ENCODE data around the gene DPP8. TPM values are rescaled to one million over a fixed set of nuclear protein-coding genes. Genes with fewer than 3 reads are reported as not detected.

The DPP8 gene
- total and polyA plus RNA-seq, 10 of the 15 experiments (the other 5 are each of a cell fraction or from before 2014, with no cell fraction given), result 12.0 to 30.6 (median 24.3) TPM

GRCh38 chr15:65516997-65517865 is at the start of gene DPP8 (continued):
- peak; percentile 46; the same call in 1 of the 3 replicates for TF ChIP-seq POU2F2 (IDR thresholded peaks at IDR 0.05; ENCODE audit: borderline replicate concordance, low read depth, low read length)
- TF ChIP-seq TCF12 (IDR thresholded peaks at IDR 0.05; ENCODE audit: low read depth, low read length), result peak; percentile 58; the same call in 1 of the 2 replicates
- no peak for TF ChIP-seq ZNF274 (IDR thresholded peaks at IDR 0.05; ENCODE audit: insufficient read depth, insufficient read length)
- peak; percentile 71; the same call in 1 of the 2 replicates for TF ChIP-seq ZBED1 (IDR thresholded peaks at IDR 0.05; ENCODE audit: borderline replicate concordance)
- TF ChIP-seq, protein P1, sequence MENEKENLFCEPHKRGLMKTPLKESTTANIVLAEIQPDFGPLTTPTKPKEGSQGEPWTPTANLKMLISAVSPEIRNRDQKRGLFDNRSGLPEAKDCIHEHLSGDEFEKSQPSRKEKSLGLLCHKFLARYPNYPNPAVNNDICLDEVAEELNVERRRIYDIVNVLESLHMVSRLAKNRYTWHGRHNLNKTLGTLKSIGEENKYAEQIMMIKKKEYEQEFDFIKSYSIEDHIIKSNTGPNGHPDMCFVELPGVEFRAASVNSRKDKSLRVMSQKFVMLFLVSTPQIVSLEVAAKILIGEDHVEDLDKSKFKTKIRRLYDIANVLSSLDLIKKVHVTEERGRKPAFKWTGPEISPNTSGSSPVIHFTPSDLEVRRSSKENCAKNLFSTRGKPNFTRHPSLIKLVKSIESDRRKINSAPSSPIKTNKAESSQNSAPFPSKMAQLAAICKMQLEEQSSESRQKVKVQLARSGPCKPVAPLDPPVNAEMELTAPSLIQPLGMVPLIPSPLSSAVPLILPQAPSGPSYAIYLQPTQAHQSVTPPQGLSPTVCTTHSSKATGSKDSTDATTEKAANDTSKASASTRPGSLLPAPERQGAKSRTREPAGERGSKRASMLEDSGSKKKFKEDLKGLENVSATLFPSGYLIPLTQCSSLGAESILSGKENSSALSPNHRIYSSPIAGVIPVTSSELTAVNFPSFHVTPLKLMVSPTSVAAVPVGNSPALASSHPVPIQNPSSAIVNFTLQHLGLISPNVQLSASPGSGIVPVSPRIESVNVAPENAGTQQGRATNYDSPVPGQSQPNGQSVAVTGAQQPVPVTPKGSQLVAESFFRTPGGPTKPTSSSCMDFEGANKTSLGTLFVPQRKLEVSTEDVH (IDR thresholded peaks at IDR 0.05; ENCODE audit: low read depth, partially characterized antibody), result no peak
- TF ChIP-seq SIN3A (IDR thresholded peaks at IDR 0.05; ENCODE audit: low read depth, low read length), result peak; percentile 78
- peak; percentile 40 for TF ChIP-seq SP1 (IDR thresholded peaks at IDR 0.05; ENCODE audit: low read depth, low read length)
- TF ChIP-seq RCOR1 (conservative IDR thresholded peaks at IDR 0.05; ENCODE audit: low read depth, low read length), result no peak
- peak; percentile 91 for TF ChIP-seq SMAD5 (IDR thresholded peaks at IDR 0.05; ENCODE audit: low read depth)
- TF ChIP-seq HDAC6 (IDR thresholded peaks at IDR 0.05; ENCODE audit: unreplicated experiment), result no peak
- TF ChIP-seq ZBTB11 (CRISPR knock-in tag; IDR thresholded peaks at IDR 0.05), result peak; percentile 67
- TF ChIP-seq USF2 (IDR thresholded peaks at IDR 0.05; ENCODE audit: borderline replicate concordance, low read depth, low read length), result no peak
- peak; percentile 58 for TF ChIP-seq MTA2 (IDR thresholded peaks at IDR 0.05; ENCODE audit: low read depth)
- peak; percentile 89; the same call in 1 of the 2 replicates for TF ChIP-seq WRNIP1 (IDR thresholded peaks at IDR 0.05; ENCODE audit: borderline replicate concordance, low read depth, low read length)
- TF ChIP-seq PML (IDR thresholded peaks at IDR 0.05; ENCODE audit: low read length), result 0 out of 2 replicates have a peak, but pooled peaks have one; percentile 66
- TF ChIP-seq ZNF207 (IDR thresholded peaks at IDR 0.05; ENCODE audit: borderline replicate concordance), result peak; percentile 99
- TF ChIP-seq EZH2 (IDR thresholded peaks at IDR 0.05; ENCODE audit: borderline replicate concordance, control insufficient read depth, low read depth, low read length), result no peak
- TF ChIP-seq KAT2A (conservative IDR thresholded peaks at IDR 0.05; ENCODE audit: control insufficient read depth, low read depth, low read length), result no peak
- 0 out of 2 replicates have a peak, but pooled peaks have one; percentile 22 for TF ChIP-seq IRF4 (IDR thresholded peaks at IDR 0.05; ENCODE audit: low read depth, low read length)
- peak; percentile 64 for TF ChIP-seq SIX5 (IDR thresholded peaks at IDR 0.05; ENCODE audit: low read depth, low read length, severe bottlenecking)
- TF ChIP-seq CBX5 (IDR thresholded peaks at IDR 0.05; ENCODE audit: low read depth), result peak; percentile 78; the same call in 1 of the 2 replicates
- TF ChIP-seq SRF (IDR thresholded peaks at IDR 0.05; ENCODE audit: low read depth in 2 of 2, low read length in 2 of 2), result peak; percentile 1 to 65; a peak in 2 of 4 replicates
- peak; percentile 59; the same call in 1 of the 2 replicates for TF ChIP-seq TBL1XR1 (IDR thresholded peaks at IDR 0.05; ENCODE audit: low read depth, low read length)
- peak; percentile 81 for TF ChIP-seq YY1 (IDR thresholded peaks at IDR 0.05; ENCODE audit: low read depth, low read length)
